Measurements from ENCODE around the gene MAMDC2. TPM values are rescaled to one million over a fixed set of nuclear protein-coding genes. Genes with fewer than 3 reads are reported as not detected.

Gene MAMDC2
- total RNA-seq, 4 donors from 2014 or later = 4.9 to 9.9 (median 8.7) TPM

DNA sequence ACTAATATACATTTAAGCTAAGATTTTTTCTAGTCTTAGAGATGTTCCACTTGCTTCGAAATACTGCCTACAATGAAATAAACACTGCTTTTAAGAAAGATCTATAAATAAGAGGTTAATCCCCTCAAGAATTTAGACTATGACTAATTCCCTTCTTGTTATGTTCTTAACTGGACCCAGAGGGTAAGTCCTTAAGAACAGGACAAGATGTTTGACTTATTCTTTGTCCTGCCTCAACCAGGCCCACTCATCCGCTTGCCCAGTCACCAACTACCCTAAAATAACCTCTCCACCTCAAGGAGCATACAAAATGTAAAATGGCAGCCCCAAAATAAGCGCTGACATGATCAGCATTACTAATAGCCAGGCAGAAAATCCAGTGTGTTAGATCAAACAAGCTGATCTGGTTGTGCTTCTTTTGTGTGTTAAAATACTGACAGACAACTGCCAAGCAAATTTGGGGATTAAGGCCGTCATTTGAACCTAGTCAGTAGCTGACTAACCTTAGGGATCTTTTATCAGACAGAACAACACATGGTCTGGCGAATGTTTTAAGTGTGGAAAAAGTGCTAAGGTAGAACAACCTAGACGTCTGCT is 121.5 kb downstream of the MAMDC2 start:
- no peaks in the 10 kb centered on the region for H3K36me3 ChIP-seq
- H3K4me3 ChIP-seq = no peak overlapping the region
- H3K9me3 ChIP-seq = no peaks in the 10 kb centered on the region
- H3K27me3 ChIP-seq = no peaks in the 10 kb centered on the region
- no peak for DNase-seq
- peaks cover 10 to 15% of the 10 kb centered on the region in 2 donors for H3K4me1 ChIP-seq
- intact Hi-C loops (cut with DNase I; ENCODE audit: low total_unique reads) = no loop called here
- in situ Hi-C loops (cut with MboI; ENCODE audit: low sequenced_read_pairs in 4 of 4) = loop anchor here in 1 of 4 donors (25.0 kb wide), 1 partner anchor 103 kb away; no protein-coding TSS in a partner anchor
- no peak for TF ChIP-seq POLR2A (IDR thresholded peaks at IDR 0.05)
- TF ChIP-seq, protein P1, sequence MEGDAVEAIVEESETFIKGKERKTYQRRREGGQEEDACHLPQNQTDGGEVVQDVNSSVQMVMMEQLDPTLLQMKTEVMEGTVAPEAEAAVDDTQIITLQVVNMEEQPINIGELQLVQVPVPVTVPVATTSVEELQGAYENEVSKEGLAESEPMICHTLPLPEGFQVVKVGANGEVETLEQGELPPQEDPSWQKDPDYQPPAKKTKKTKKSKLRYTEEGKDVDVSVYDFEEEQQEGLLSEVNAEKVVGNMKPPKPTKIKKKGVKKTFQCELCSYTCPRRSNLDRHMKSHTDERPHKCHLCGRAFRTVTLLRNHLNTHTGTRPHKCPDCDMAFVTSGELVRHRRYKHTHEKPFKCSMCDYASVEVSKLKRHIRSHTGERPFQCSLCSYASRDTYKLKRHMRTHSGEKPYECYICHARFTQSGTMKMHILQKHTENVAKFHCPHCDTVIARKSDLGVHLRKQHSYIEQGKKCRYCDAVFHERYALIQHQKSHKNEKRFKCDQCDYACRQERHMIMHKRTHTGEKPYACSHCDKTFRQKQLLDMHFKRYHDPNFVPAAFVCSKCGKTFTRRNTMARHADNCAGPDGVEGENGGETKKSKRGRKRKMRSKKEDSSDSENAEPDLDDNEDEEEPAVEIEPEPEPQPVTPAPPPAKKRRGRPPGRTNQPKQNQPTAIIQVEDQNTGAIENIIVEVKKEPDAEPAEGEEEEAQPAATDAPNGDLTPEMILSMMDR (IDR thresholded peaks at IDR 0.05 in 4 of 5, conservative IDR thresholded peaks at IDR 0.05 in 1 of 5) = no peak
- no peak overlapping the region for H3K27ac ChIP-seq
- ATAC-seq = no peak

DNA sequence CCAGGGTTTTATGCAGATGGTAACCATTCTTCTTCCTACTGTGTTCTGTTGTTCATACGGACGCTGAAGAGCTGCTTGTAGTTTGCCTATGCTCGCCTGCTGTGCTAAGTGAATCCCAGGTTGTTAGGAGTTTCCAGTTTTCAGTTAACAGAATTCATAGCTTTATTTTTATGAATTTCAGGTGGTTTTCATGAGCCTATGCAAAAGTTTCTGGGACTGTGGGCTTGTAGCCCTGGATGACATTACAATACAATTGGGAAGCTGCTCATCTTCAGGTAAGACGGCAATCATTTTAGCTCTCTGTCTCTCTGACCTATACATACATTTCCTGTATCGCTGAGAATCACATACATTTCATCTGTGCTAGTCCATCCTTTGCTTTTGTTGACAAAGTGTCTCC is 124.9 kb downstream of the MAMDC2 start:
- H3K27ac ChIP-seq = no peak overlapping the region
- in situ Hi-C loops (cut with MboI; ENCODE audit: low sequenced_read_pairs in 4 of 4) (loop anchor here in 1 of 4 donors (25.0 kb wide), 1 partner anchor 106 kb away; no protein-coding TSS in a partner anchor), intact Hi-C loops (cut with DNase I; ENCODE audit: low total_unique reads) (no loop called here)
- H3K36me3 ChIP-seq = no peaks in the 10 kb centered on the region
- H3K4me1 ChIP-seq = no peaks in the 10 kb centered on the region
- no peak overlapping the region for H3K4me3 ChIP-seq
- H3K9me3 ChIP-seq = no peaks in the 10 kb centered on the region
- no peak for TF ChIP-seq POLR2A (IDR thresholded peaks at IDR 0.05)
- TF ChIP-seq, protein P1 (IDR thresholded peaks at IDR 0.05 in 4 of 5, conservative IDR thresholded peaks at IDR 0.05 in 1 of 5) = no peak
- no peak for DNase-seq
- ATAC-seq = no peak
- H3K27me3 ChIP-seq = no peaks in the 10 kb centered on the region

DNA sequence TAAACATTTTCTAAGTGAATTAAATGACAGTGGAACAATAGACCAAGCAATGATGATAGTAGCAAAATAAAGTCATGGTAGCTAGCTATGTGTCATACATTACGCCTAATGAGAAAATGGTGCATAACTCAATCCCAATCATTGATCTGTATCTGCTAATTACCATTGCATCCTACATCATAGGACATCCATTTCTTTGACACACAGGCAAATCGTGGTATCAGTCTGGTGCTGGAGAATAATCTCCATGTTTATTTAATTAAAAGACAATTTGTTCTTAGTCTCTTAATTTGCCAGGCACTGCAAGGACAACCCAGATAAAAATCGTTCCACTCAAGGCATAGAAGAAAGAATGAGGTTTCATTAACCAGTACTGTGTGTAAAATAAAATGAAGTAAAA is 125.6 kb downstream of the MAMDC2 start:
- no peaks in the 10 kb centered on the region for H3K9me3 ChIP-seq
- intact Hi-C loops (cut with DNase I; ENCODE audit: low total_unique reads) (no loop called here), in situ Hi-C loops (cut with MboI; ENCODE audit: low sequenced_read_pairs in 4 of 4) (loop anchor here in 1 of 4 donors (25.0 kb wide), 1 partner anchor 107 kb away; no protein-coding TSS in a partner anchor)
- TF ChIP-seq, protein P1 (IDR thresholded peaks at IDR 0.05 in 4 of 5, conservative IDR thresholded peaks at IDR 0.05 in 1 of 5) = no peak
- no peak for TF ChIP-seq POLR2A (IDR thresholded peaks at IDR 0.05)
- H3K27me3 ChIP-seq = no peaks in the 10 kb centered on the region
- H3K27ac ChIP-seq = no peak overlapping the region
- ATAC-seq (no peak), DNase-seq (no peak)
- no peak overlapping the region for H3K4me3 ChIP-seq
- no peaks in the 10 kb centered on the region for H3K36me3 ChIP-seq
- no peaks in the 10 kb centered on the region for H3K4me1 ChIP-seq

DNA sequence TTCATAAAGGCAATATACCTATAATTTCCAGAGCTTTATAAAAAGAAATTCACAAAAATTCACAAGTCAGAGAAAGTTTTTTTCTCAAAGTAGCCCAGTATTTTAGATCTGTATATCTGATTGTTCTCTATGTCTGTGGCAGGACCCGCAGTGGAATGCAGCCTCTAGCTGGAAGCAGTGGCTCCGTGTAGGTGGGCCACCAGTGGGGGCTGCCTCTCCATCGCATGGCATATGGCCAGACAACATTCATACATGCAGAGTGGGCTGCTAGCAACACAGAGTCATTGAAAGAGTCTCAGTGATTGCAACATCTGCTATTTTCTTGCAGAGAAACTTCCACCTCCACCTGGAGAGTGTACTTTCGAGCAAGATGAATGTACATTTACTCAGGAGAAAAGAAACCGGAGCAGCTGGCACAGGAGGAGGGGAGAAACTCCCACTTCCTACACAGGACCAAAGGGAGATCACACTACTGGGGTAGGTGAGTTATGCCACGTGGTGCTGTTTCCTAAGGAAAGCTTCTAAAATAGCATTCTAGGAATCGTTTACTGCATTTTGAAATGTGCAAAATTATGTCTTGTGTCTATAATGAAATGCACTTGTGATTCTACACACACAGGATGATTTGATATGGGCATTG is 126.6 kb downstream of the MAMDC2 start:
- H3K4me1 ChIP-seq = no peaks in the 10 kb centered on the region
- no peak overlapping the region for H3K27ac ChIP-seq
- no peaks in the 10 kb centered on the region for H3K27me3 ChIP-seq
- intact Hi-C loops (cut with DNase I; ENCODE audit: low total_unique reads) (no loop called here), in situ Hi-C loops (cut with MboI; ENCODE audit: low sequenced_read_pairs in 4 of 4) (loop anchor here in 1 of 4 donors (25.0 kb wide), 1 partner anchor 108 kb away; no protein-coding TSS in a partner anchor)
- DNase-seq (no peak), ATAC-seq (no peak)
- H3K9me3 ChIP-seq = no peaks in the 10 kb centered on the region
- no peaks in the 10 kb centered on the region for H3K36me3 ChIP-seq
- TF ChIP-seq, protein P1 (IDR thresholded peaks at IDR 0.05 in 4 of 5, conservative IDR thresholded peaks at IDR 0.05 in 1 of 5) = no peak
- TF ChIP-seq POLR2A (IDR thresholded peaks at IDR 0.05) = no peak
- no peak overlapping the region for H3K4me3 ChIP-seq

All from gastrocnemius medialis (tissue), 4 donors.